Right lobe of liver (tissue), 6 donors: ENCODE measurements around the gene CRYBG1. TPM values are rescaled to one million over a fixed set of nuclear protein-coding genes. Genes with fewer than 3 reads are reported as not detected.

ENCODE experiments used
- ATAC-seq, 4 donors: fragments of 200-7000 bp; cut with Tn5 transposase; one replicate each; pipeline ENCODE4 v1.9.1; 2020; ENCODE audit warnings: mild to moderate bottlenecking in 4 of 4, moderate library complexity in 4 of 4
- DNase-seq, 3 donors: peaks; one replicate each; pipeline ENCODE4 v3.0.0-alpha.2; 2020
- H3K27ac ChIP-seq, 3 donors: fragments of 200-600 bp; one replicate each; pipeline ENCODE4 v1.8.0; 2022
- H3K27me3 ChIP-seq, 2 donors: fragments of 200-600 bp; one replicate each; pipeline ENCODE4 v1.8.0; 2022
- H3K36me3 ChIP-seq, 4 donors: fragments of 200-600 bp; sonication (generic) in 1 of 4; one replicate each; pipeline versions ENCODE4 v1.5.1 to v1.8.0; 2017 to 2022; ENCODE audit warnings: control low read depth in 1 of 4
- H3K4me1 ChIP-seq, 4 donors: fragments of 200-600 bp; sonication (generic) in 1 of 4; one replicate each; pipeline versions ENCODE4 v1.5.1 to v1.8.0; 2017 to 2022; ENCODE audit warnings: control low read depth in 1 of 4
- H3K4me3 ChIP-seq, 3 donors: fragments of 200-600 bp; one replicate each; pipeline ENCODE4 v1.8.0; 2022
- H3K9me3 ChIP-seq, 4 donors: fragments of 200-600 bp; sonication (generic) in 1 of 4; one replicate each; pipeline versions ENCODE4 v1.5.1 to v1.8.0; 2017 to 2022; ENCODE audit warnings: control low read depth in 1 of 4
- POLR2A ChIP-seq: fragments of 450-650 bp; IDR thresholded peaks from one replicate; pipeline ENCODE4 v1.6.1; 2017; ENCODE audit warnings: antibody characterized with exemption, mild to moderate bottlenecking
- WGBS: methylation state at CpG from one replicate; pipeline ENCODE4 v1.1.6; 2018; ENCODE audit warnings: low coverage, low lambda C conversion rate; ENCODE audit not compliant: insufficient coverage; ENCODE audit errors: missing lambda C conversion rate; 5-methylcytosine and 5-hydroxymethylcytosine counted together
- intact Hi-C, 2 donors: fragments of 100-400 bp; cut with DNase I; formaldehyde crosslinking; loops; one replicate each; pipeline versions ENCODE4 v1.11.2 to v1.14.1; 2022
- total RNA-seq, 6 experiments: library from RNA; depleted of rRNA in 2 of 6; stranded (reverse); fragments of >200 nt in 2 of 6; fragmentation: NEBNext Ultra II Directional in 3 of 6; extraction: Animal tissue kit (Norgen Biotek cat#: 25700) in 3 of 6; gene quantifications; one replicate each; pipeline versions ENCODE4 v1.1.0 to v1.2.4, GENCODE V29; 2016 to 2023
- TF ChIP-seq, protein P1 (sequence below), 4 donors: fragments of 200-600 bp in 3 of 4; fragments of 450-650 bp in 1 of 4; IDR thresholded peaks; one replicate each; pipeline versions ENCODE4 v1.5.1 to v1.8.0; 2016 to 2022; ENCODE audit warnings: antibody characterized with exemption in 4 of 4, mild to moderate bottlenecking in 2 of 4
- donor health status: DM: no; HTN: yes; CAD: no.
- donor health status: DM: no; HTN: no; CAD: no.
- donor health status: DM: no; HTN: no; CAD: no.
- donor health status: DM: no; HTN: yes; CAD: no.
- donor health status: DM: no; HTN: yes; CAD: no.

CRYBG1 gene
- total RNA-seq, 6 experiments from 2014 or later = 6.8 to 10.9 (median 7.9) TPM

DNA sequence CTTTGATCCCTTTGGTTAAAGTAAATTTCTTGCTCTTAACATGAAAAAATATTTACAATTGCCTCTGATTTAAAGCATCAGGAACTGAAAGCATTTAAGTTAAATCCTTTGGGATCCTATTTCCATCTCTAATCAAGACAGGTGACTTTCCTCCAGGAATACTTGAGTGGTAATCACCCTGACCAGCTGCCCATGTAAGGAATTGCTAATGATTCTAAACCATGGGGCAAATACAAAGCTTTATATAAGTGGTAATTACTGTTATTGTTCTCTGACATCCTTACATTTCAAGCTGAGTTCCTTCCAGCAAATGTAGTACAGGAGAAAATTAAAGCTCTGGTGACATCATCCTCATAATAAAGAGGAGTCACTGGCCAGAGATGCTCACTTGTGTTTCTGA is 100.6 kb downstream of the CRYBG1 start:
- no peak for ATAC-seq
- Histone ChIP-seq H3K36me3 (no peaks in the 10 kb centered on the region), H3K27ac (no peak overlapping the region), H3K27me3 (no peaks in the 10 kb centered on the region), H3K4me1 (no peaks in the 10 kb centered on the region), H3K9me3 (no peaks in the 10 kb centered on the region), H3K4me3 (no peak overlapping the region)
- intact Hi-C loops = no loop called here
- TF ChIP-seq POLR2A = no peak
- TF ChIP-seq, protein P1, sequence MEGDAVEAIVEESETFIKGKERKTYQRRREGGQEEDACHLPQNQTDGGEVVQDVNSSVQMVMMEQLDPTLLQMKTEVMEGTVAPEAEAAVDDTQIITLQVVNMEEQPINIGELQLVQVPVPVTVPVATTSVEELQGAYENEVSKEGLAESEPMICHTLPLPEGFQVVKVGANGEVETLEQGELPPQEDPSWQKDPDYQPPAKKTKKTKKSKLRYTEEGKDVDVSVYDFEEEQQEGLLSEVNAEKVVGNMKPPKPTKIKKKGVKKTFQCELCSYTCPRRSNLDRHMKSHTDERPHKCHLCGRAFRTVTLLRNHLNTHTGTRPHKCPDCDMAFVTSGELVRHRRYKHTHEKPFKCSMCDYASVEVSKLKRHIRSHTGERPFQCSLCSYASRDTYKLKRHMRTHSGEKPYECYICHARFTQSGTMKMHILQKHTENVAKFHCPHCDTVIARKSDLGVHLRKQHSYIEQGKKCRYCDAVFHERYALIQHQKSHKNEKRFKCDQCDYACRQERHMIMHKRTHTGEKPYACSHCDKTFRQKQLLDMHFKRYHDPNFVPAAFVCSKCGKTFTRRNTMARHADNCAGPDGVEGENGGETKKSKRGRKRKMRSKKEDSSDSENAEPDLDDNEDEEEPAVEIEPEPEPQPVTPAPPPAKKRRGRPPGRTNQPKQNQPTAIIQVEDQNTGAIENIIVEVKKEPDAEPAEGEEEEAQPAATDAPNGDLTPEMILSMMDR (IDR thresholded peaks at IDR 0.05) = no peak
- no peak for DNase-seq

DNA sequence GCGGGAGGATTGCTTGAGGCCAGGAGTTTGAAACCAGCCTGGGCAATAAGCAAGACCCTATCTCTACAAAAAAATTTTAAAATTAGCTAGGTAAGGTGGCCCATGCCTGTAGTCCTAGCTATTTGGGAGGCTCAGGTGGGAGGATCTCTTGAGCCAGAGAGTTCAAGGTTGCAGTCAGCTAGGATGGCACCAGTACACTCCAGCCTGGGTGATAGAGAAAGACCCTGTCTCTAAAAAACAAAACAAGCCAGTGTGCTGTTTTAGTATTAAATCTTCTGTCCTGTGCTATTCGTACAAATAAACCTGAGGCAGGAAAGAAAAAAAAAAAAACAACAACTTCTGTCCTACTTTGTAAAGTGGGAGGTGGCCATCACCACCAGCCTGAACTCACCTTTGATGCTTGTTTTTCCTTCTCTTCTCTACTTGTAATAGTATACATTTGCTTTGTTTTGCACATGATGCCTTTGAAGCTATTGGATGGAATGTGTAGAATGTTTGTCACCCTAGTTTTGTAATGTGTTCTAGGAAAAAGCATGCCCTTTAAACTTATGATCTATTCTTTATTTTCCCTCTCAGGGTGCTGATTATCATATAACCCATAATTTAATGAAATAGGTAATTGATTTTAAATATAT is 102.5 kb downstream of the CRYBG1 start:
- 71% methylated on average over 2 of the region's 2 CpGs for WGBS

DNA sequence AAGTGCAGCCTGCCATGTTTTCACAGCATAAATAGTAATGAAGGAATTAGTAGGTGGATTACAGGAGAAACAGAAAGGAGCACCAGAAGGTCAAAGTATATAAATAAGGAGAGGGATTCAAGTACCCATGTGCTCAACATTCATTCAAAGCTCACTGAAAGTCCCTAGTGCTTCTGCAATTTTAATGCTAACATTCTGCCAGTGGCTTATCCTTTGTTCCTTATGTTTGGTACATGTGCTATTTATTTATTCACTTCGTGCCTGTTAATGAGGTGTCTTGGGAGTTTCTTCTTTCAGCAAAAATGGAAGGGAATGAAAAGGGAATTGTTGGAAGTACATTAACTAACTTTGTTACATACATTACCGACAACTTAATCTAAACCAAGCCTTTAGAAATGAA is 105.7 kb downstream of the CRYBG1 start:
- ATAC-seq (no peak), DNase-seq (no peak)
- no peak for TF ChIP-seq POLR2A
- TF ChIP-seq, protein P1 (IDR thresholded peaks at IDR 0.05) = no peak
- H3K4me3 ChIP-seq = no peak overlapping the region
- no peaks in the 10 kb centered on the region for H3K9me3 ChIP-seq
- 52% methylated on average over 2 of the region's 2 CpGs for WGBS
- intact Hi-C loops = no loop called here
- no peaks in the 10 kb centered on the region for H3K36me3 ChIP-seq
- no peaks in the 10 kb centered on the region for H3K27me3 ChIP-seq
- H3K27ac ChIP-seq = no peak overlapping the region
- H3K4me1 ChIP-seq = no peaks in the 10 kb centered on the region

More for the DNA sequence above, 102.5 kb downstream of the CRYBG1 start:
- no peak overlapping the region for H3K4me3 ChIP-seq
- no peak overlapping the region for H3K27ac ChIP-seq
- H3K36me3 ChIP-seq = no peaks in the 10 kb centered on the region
- no peaks in the 10 kb centered on the region for H3K9me3 ChIP-seq
- no peaks in the 10 kb centered on the region for H3K27me3 ChIP-seq
- ATAC-seq = no peak
- TF ChIP-seq, protein P1 (IDR thresholded peaks at IDR 0.05) = no peak
- TF ChIP-seq POLR2A = no peak
- intact Hi-C loops = no loop called here
- no peak for DNase-seq
- no peaks in the 10 kb centered on the region for H3K4me1 ChIP-seq

DNA sequence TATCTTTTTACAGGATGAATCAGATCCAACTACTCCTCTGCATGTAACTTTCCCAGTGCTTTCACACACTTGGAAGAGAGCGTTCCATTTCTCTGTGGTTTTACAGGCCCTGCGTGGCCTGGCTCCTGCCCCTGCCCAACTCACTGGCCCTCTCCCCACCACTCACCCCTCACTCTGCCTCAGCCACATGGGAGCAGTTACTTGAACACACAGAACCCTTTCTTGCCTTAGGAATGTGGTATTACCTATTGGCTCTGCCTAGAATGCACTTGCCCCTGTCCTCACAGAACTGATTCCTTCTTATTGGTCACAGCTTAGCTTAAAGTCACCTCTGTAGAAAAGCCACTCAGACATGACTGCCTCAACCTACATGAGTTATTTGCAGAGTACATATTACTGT is 108.4 kb downstream of the CRYBG1 start:
- no peaks in the 10 kb centered on the region for H3K4me1 ChIP-seq
- H3K27me3 ChIP-seq = no peaks in the 10 kb centered on the region
- WGBS = 81% methylated on average over 2 of the region's 2 CpGs
- no peaks in the 10 kb centered on the region for H3K36me3 ChIP-seq
- intact Hi-C loops = no loop called here
- TF ChIP-seq, protein P1 (IDR thresholded peaks at IDR 0.05) = no peak
- no peak for TF ChIP-seq POLR2A
- no peak overlapping the region for H3K4me3 ChIP-seq
- H3K27ac ChIP-seq = no peak overlapping the region
- no peaks in the 10 kb centered on the region for H3K9me3 ChIP-seq
- ATAC-seq (no peak), DNase-seq (no peak)

DNA sequence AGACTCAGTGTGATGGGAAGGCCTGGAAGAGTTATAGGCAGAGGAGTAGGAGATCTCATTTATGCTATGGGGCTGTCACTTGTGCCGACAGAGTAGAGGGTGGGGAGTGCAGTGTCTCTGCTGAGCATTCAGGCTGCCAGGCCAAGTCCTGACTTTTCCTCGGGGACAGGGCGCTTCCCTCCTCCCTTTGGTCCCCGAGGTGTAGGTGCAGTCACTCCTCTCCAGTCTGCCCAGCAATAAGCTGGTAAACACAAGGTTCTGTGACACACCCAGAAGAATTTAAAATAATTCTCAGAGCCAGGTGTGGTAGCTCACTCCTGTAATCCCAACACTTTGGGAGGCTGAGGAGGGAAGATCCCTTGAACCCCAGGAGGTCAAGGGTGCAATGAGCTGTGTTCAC is 109.4 kb downstream of the CRYBG1 start:
- no peaks in the 10 kb centered on the region for H3K9me3 ChIP-seq
- H3K27me3 ChIP-seq = no peaks in the 10 kb centered on the region
- no peak overlapping the region for H3K27ac ChIP-seq
- WGBS = 73% methylated on average over 3 of the region's 4 CpGs
- TF ChIP-seq, protein P1 (IDR thresholded peaks at IDR 0.05) = no peak
- no peak for TF ChIP-seq POLR2A
- ATAC-seq (no peak), DNase-seq (no peak)
- no peak overlapping the region for H3K4me3 ChIP-seq
- H3K36me3 ChIP-seq = no peaks in the 10 kb centered on the region
- intact Hi-C loops = no loop called here
- H3K4me1 ChIP-seq = no peaks in the 10 kb centered on the region
